Vagina (tissue), 2 donors: ENCODE measurements around the gene OR2V2.

Experiments
- POLR2AphosphoS5 ChIP-seq, 2 donors: sonication (generic); formaldehyde crosslinking; IDR thresholded peaks; one replicate each; pipeline ENCODE4 v1.9.0; 2017; ENCODE audit warnings: antibody characterized with exemption in 2 of 2, mild to moderate bottlenecking in 2 of 2, low read depth in 1 of 2; ENCODE audit not compliant: insufficient read depth in 1 of 2
- TF ChIP-seq, protein P1 (sequence below), 3 experiments: fragments of 450-650 bp in 2 of 3; fragments of 200-600 bp in 1 of 3; sonication (generic) in 1 of 3; IDR thresholded peaks; one replicate each; pipeline ENCODE4 v1.5.1; 2017 to 2019; ENCODE audit warnings: antibody characterized with exemption in 3 of 3, mild to moderate bottlenecking in 2 of 3, moderate library complexity in 2 of 3

DNA sequence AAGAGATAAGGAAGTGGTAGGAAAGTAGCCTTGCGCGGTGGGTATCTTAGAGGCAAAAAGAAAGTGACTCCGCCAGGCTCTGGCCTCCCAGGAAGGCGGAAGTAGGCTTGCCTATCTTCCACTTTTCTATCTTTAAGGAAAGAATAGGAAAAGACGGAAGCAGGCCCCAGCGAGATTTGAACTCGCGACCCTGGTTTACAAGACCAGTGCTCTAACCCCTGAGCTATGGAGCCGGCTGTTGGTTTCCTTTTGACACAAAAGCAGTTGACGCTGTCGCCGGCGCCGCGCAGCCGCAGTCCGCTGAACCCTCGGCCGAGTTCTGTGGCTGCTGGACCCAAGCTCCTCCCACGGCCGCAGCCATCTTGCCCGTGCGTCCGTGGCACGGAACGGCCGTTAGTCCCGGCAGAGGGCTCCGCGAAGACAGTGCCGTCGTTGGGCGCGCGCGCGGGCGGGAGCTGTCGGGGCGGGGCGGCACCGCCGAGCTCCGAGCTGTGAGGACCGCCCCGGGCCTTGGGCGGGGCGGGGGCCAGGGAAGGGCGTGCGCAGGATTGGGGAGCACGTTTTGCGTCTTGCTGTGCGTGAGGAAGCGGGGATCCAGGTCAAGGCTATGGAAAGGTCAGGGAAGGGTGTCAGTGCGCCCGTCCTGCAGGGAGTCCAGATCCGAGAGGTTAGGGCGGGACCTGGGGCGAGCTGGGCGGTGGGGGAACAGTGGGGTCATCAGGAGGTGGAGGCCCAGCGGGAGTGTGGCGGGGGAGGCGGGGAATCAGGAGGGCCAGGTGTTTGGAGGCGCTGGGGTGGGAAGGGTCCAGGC, 44.3 kb downstream of the OR2V2 start:
- TF ChIP-seq, protein P1, sequence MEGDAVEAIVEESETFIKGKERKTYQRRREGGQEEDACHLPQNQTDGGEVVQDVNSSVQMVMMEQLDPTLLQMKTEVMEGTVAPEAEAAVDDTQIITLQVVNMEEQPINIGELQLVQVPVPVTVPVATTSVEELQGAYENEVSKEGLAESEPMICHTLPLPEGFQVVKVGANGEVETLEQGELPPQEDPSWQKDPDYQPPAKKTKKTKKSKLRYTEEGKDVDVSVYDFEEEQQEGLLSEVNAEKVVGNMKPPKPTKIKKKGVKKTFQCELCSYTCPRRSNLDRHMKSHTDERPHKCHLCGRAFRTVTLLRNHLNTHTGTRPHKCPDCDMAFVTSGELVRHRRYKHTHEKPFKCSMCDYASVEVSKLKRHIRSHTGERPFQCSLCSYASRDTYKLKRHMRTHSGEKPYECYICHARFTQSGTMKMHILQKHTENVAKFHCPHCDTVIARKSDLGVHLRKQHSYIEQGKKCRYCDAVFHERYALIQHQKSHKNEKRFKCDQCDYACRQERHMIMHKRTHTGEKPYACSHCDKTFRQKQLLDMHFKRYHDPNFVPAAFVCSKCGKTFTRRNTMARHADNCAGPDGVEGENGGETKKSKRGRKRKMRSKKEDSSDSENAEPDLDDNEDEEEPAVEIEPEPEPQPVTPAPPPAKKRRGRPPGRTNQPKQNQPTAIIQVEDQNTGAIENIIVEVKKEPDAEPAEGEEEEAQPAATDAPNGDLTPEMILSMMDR (IDR thresholded peaks at IDR 0.05): no peak
- TF ChIP-seq POLR2AphosphoS5 (IDR thresholded peaks at IDR 0.05; ENCODE audit: insufficient read depth in 1 of 2, low read depth in 1 of 2): peak; percentile 80 to 88
